PC-9 (cell line): ENCODE measurements around the gene SLC7A14.

Experiments
- CTCF ChIP-seq: fragments of 200-600 bp; sonication (generic); conservative IDR thresholded peaks from 2 replicates; pipeline ENCODE4 v1.6.1; 2017; ENCODE audit warnings: mixed run types, antibody characterized with exemption, mild to moderate bottlenecking, moderate library complexity
- EZH2 ChIP-seq: fragments of 200-600 bp; sonication (generic); IDR thresholded peaks from 2 replicates; pipeline ENCODE4 v1.8.0; 2017; ENCODE audit warnings: antibody characterized with exemption, low read depth

GRCh38 chr3:170423001-170423615, 162.8 kb downstream of the SLC7A14 start:
- TF ChIP-seq CTCF (no peak), EZH2 (no peak)
